GM12878 (cell line): ENCODE data around the gene RBM15B. TPM values are rescaled to one million over a fixed set of nuclear protein-coding genes. Genes with fewer than 3 reads are reported as not detected.

Experiments
- CREB1 ChIP-seq: IDR thresholded peaks from 2 replicates; pipeline ENCODE4 v1.6.1; 2012; ENCODE audit warnings: low read depth, mild to moderate bottlenecking, inconsistent platforms
- CREM ChIP-seq: IDR thresholded peaks from 2 replicates; pipeline ENCODE4 v1.6.1; 2014; ENCODE audit warnings: antibody characterized with exemption, low read depth
- IRF3 ChIP-seq: fragments of 450-650 bp; IDR thresholded peaks from 2 replicates; pipeline ENCODE4 v1.6.1; 2014; ENCODE audit warnings: mild to moderate bottlenecking
- KLF5 ChIP-seq: fragments of 450-650 bp; IDR thresholded peaks from 2 replicates; pipeline ENCODE4 v1.6.1; 2014; ENCODE audit warnings: mild to moderate bottlenecking; ENCODE audit not compliant: partially characterized antibody
- MAX ChIP-seq: IDR thresholded peaks from 2 replicates; pipeline ENCODE4 v1.6.1; 2012; ENCODE audit warnings: low read depth, low read length, improper control_type of control experiment
- NFIC ChIP-seq: IDR thresholded peaks from 2 replicates; pipeline ENCODE4 v1.6.1; 2012; ENCODE audit warnings: low read depth, mild to moderate bottlenecking, inconsistent platforms, low read length, moderate library complexity
- PAX8 ChIP-seq: fragments of 450-650 bp; IDR thresholded peaks from 2 replicates; pipeline ENCODE4 v1.6.1; 2017; ENCODE audit warnings: mild to moderate bottlenecking, moderate library complexity
- POLR2A ChIP-seq: IDR thresholded peaks from 2 replicates; pipeline ENCODE4 v1.6.1; 2011; ENCODE audit warnings: low read depth, mild to moderate bottlenecking, low read length
- POU2F2 ChIP-seq: IDR thresholded peaks from 3 replicates; pipeline ENCODE4 v1.6.1; 2011; ENCODE audit warnings: low read depth, mild to moderate bottlenecking, low read length, borderline replicate concordance
- RAD51 ChIP-seq: fragments of 450-650 bp; IDR thresholded peaks from 2 replicates; pipeline ENCODE4 v1.6.1; 2016; ENCODE audit warnings: moderate library complexity, mild to moderate bottlenecking, inconsistent platforms
- RELA ChIP-seq: fragments of 450-650 bp; IDR thresholded peaks from 2 replicates; pipeline ENCODE4 v1.8.0; 2014; ENCODE audit warnings: borderline replicate concordance; ENCODE audit not compliant: partially characterized antibody
- SPI1 ChIP-seq: IDR thresholded peaks from 2 replicates; pipeline ENCODE4 v1.6.1; 2011; ENCODE audit warnings: low read depth, mild to moderate bottlenecking, low read length, moderate library complexity, borderline replicate concordance; ENCODE audit not compliant: insufficient read depth
- SREBF1 ChIP-seq: IDR thresholded peaks from 2 replicates; pipeline ENCODE4 v1.6.1; 2012; ENCODE audit warnings: mild to moderate bottlenecking, low read length
- STAT3 ChIP-seq: IDR thresholded peaks from 2 replicates; pipeline ENCODE4 v1.6.1; 2011; ENCODE audit warnings: low read depth, low read length, improper control_type of control experiment
- TARDBP ChIP-seq: IDR thresholded peaks from 2 replicates; pipeline ENCODE4 v1.6.1; 2016; ENCODE audit warnings: borderline replicate concordance
- ZNF24 ChIP-seq: fragments of 450-650 bp; IDR thresholded peaks from 2 replicates; pipeline ENCODE4 v1.6.1; 2017; ENCODE audit warnings: antibody characterized with exemption, mild to moderate bottlenecking
- ZNF592 ChIP-seq: fragments of 450-650 bp; IDR thresholded peaks from 2 replicates; pipeline ENCODE4 v1.6.1; 2017; ENCODE audit warnings: mild to moderate bottlenecking, moderate library complexity
- ZNF687 ChIP-seq: fragments of 450-650 bp; IDR thresholded peaks from 2 replicates; pipeline ENCODE4 v1.6.1; 2017; ENCODE audit warnings: mild to moderate bottlenecking, moderate library complexity
- polyA plus RNA-seq, 11 experiments: library from polyadenylated mRNA; depleted of rRNA in 4 of 11; unstranded in 6 of 11; stranded (reverse) in 5 of 11; fragments of >200 nt; fragmentation: Nextera tagmentation in 4 of 11; fragmentation: Illumina TruSeq in 1 of 11; extraction: Ambion mirVana in 4 of 11; extraction: Trizol in 1 of 11; gene quantifications; 1 replicate in 1 of 11; 2 replicates in 10 of 11; pipeline versions ENCODE4 v1.2.1 to v1.2.3, GENCODE V29; 2011 to 2016; ENCODE audit warnings: inconsistent platforms in 2 of 11, missing spikeins in 2 of 11, low read depth in 1 of 11
- total RNA-seq, 4 experiments: library from RNA; depleted of rRNA in 3 of 4; stranded (reverse); fragments of >200 nt in 3 of 4; fragmentation: Illumina TruSeq in 1 of 4; extraction: Trizol in 1 of 4; gene quantifications; 2 replicates each; pipeline versions ENCODE4 v1.2.1 to v1.2.3, GENCODE V29; 2013 to 2021

RBM15B gene
- total and polyA plus RNA-seq, 10 of the 15 experiments (the other 5 are each of a cell fraction or from before 2014, with no cell fraction given), result 2.4 to 34.5 (median 19.1) TPM

GRCh38 chr3:51391566-51392354, 675 bp downstream of the RBM15B start (continued):
- TF ChIP-seq ZNF687, result 0 out of 2 replicates have a peak, but pooled peaks have one; percentile 0
- TF ChIP-seq TARDBP, result no peak
- peak; percentile 73 for TF ChIP-seq POLR2A
- no peak for TF ChIP-seq SREBF1
- TF ChIP-seq PAX8, result no peak
- TF ChIP-seq IRF3, result no peak
- no peak for TF ChIP-seq NFIC
- TF ChIP-seq MAX, result peak; percentile 16; the same call in 1 of the 2 replicates
- no peak for TF ChIP-seq KLF5
- TF ChIP-seq SPI1, result no peak
- TF ChIP-seq RELA, result no peak
- no peak for TF ChIP-seq ZNF24
- peak; percentile 24; the same call in 1 of the 2 replicates for TF ChIP-seq CREM
- TF ChIP-seq ZNF592, result no peak
- peak; percentile 56; the same call in 1 of the 2 replicates for TF ChIP-seq CREB1
- TF ChIP-seq RAD51, result no peak
- TF ChIP-seq STAT3, result no peak
- TF ChIP-seq POU2F2, result no peak
